Measurements from ENCODE around the gene SPON1.

DNA sequence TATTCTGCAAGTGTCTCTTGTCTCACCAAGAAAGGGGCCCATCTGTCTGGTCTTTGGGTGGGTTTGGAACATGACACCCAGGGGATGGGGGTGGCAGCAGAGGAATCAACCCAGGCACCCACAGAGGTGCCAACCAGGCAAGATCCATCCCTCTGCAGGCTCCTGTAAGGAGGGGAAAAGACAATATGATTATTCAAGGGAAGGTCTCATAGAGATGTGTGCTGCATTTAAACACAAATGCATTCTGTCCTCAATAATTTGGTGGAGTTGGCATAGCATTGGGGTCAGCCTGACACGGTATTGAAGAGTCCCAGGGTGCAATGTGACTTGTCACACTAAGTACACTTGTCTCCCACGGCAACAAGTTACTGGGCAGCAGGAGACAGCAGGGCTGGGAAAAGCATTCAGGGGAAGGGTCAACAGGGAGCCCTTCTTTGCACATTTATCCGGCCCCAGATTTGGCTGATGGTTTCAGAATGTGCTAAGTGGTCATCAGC, 33.1 kb upstream of the SPON1 start:
- TF ChIP-seq EP300 (IDR thresholded peaks at IDR 0.05; ENCODE audit: low read depth), result no peak
- no peak for TF ChIP-seq POLR2A (IDR thresholded peaks at IDR 0.05)
- no peak for TF ChIP-seq POLR2AphosphoS5 (IDR thresholded peaks at IDR 0.05)
- TF ChIP-seq, protein P1, sequence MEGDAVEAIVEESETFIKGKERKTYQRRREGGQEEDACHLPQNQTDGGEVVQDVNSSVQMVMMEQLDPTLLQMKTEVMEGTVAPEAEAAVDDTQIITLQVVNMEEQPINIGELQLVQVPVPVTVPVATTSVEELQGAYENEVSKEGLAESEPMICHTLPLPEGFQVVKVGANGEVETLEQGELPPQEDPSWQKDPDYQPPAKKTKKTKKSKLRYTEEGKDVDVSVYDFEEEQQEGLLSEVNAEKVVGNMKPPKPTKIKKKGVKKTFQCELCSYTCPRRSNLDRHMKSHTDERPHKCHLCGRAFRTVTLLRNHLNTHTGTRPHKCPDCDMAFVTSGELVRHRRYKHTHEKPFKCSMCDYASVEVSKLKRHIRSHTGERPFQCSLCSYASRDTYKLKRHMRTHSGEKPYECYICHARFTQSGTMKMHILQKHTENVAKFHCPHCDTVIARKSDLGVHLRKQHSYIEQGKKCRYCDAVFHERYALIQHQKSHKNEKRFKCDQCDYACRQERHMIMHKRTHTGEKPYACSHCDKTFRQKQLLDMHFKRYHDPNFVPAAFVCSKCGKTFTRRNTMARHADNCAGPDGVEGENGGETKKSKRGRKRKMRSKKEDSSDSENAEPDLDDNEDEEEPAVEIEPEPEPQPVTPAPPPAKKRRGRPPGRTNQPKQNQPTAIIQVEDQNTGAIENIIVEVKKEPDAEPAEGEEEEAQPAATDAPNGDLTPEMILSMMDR (IDR thresholded peaks at IDR 0.05), result no peak

Measured in transverse colon (tissue), 4 donors.